ENCODE results near the gene MCM6. TPM values are rescaled to one million over a fixed set of nuclear protein-coding genes. Genes with fewer than 3 reads are reported as not detected.

Gene MCM6
- total RNA-seq, 6 experiments from 2014 or later, result 22.5 to 36.0 (median 33.2) TPM

DNA sequence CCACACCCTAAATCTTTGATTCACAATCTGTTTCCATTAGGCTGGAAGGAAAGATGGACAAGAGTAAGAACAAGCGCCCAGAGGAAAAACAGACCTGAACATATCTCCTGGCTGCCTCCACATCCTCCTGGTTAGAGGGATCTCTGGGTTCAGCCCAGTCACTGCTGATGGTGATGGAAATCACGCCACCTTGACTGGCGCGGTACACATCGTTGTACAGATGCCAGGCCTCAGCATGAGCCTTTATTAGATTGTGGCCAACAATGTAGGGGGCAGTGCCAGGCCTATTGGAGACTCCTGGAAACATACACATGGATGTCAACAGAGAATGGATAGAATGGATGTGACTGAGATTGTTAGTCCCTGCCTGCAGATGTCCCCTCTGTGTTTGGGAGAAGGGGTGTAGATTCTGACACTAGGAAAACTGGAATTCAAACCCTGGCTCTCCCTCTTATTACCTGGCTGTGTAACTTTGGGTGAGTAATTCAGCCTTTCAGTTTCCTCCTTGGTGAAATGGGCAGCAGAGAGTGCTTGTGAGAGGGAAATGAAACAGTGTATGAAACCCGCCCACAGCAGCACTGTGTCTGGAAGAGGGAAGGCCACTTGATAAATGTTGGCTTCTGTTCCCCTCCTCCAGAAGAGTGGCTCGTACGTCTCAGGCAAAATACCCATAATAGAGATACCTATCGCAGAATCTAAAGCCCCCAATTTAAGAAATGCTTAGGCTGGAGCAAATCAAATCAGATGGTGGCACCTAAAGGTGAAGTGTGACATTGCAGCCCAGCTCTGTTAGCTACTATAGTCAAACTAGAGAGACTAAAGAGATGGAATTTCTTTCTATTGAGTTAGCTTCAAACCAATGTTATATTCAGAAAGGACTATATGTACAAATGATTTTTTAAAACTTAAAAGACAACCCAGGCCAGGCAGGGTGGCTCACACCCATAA, 75.5 kb downstream of the MCM6 start:
- Mint-ChIP-seq H3K4me3 (no peak overlapping the region), H3K9me3 (peaks cover 17% of the 10 kb centered on the region), H3K27me3 (ENCODE audit: insufficient read depth) (peaks cover 2% of the 10 kb centered on the region; the same call in 1 of the 2 replicates), H3K36me3 (ENCODE audit: low read depth) (peaks cover 9% of the 10 kb centered on the region; the same call in 1 of the 2 replicates), H3K4me1 (ENCODE audit: low read depth) (peaks cover 11% of the 10 kb centered on the region), H3K27ac (no peak overlapping the region)
- TF ChIP-seq, protein P1, sequence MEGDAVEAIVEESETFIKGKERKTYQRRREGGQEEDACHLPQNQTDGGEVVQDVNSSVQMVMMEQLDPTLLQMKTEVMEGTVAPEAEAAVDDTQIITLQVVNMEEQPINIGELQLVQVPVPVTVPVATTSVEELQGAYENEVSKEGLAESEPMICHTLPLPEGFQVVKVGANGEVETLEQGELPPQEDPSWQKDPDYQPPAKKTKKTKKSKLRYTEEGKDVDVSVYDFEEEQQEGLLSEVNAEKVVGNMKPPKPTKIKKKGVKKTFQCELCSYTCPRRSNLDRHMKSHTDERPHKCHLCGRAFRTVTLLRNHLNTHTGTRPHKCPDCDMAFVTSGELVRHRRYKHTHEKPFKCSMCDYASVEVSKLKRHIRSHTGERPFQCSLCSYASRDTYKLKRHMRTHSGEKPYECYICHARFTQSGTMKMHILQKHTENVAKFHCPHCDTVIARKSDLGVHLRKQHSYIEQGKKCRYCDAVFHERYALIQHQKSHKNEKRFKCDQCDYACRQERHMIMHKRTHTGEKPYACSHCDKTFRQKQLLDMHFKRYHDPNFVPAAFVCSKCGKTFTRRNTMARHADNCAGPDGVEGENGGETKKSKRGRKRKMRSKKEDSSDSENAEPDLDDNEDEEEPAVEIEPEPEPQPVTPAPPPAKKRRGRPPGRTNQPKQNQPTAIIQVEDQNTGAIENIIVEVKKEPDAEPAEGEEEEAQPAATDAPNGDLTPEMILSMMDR (IDR thresholded peaks at IDR 0.05), result peak; percentile 28
- DNase-seq, result no peak

DNA sequence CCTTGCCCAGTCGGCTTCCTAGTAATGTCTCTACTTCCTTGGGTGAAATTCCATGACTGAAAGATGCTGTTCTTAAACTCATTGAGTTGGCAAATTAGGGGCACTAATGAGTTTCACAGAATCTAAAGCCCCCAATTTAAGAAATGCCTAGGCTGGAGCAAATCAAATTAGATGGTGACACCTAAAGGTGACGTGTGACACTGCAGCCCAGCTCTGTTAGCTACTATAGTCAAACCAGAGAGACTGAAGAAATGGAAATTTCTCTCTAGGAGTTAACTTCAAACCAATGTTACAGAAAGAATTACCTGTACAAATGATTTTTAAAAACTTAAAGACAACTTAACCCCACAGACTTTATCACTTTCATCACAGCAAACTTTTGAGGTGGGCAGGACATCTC, 76.5 kb downstream of the MCM6 start:
- peaks cover 11% of the 10 kb centered on the region for H3K4me1 Mint-ChIP-seq (ENCODE audit: low read depth)
- no peak overlapping the region for H3K4me3 Mint-ChIP-seq
- no peak overlapping the region for H3K27ac Mint-ChIP-seq
- no peak for DNase-seq
- H3K36me3 Mint-ChIP-seq (ENCODE audit: low read depth), result peaks cover 9% of the 10 kb centered on the region; the same call in 1 of the 2 replicates
- peaks cover 2% of the 10 kb centered on the region; the same call in 1 of the 2 replicates for H3K27me3 Mint-ChIP-seq (ENCODE audit: insufficient read depth)
- TF ChIP-seq, protein P1 (IDR thresholded peaks at IDR 0.05), result no peak
- peaks cover 17% of the 10 kb centered on the region for H3K9me3 Mint-ChIP-seq

DNA sequence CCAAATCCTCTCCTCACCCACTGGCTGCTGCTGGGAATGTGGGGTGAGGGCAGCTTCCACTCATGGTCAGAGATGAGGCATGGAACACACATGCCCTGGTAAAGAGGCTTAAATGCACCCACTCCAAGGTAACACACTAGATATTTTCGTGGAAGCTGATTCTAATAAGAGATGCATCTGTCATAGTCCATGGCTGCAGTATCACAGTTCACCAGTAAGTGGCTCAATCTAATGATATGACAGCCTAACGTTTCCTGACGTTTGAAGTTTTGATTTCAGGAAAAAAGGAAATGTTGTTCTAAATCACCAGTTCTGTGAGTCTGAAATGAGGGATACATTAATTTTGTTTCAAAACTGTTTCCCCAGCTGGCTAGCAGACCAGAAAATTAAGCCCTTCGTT, 77.5 kb downstream of the MCM6 start:
- Mint-ChIP-seq H3K27me3 (ENCODE audit: insufficient read depth) (peaks cover 2% of the 10 kb centered on the region; the same call in 1 of the 2 replicates), H3K36me3 (ENCODE audit: low read depth) (peaks cover 9% of the 10 kb centered on the region; the same call in 1 of the 2 replicates), H3K4me3 (no peak overlapping the region), H3K9me3 (peaks cover 17% of the 10 kb centered on the region), H3K4me1 (ENCODE audit: low read depth) (peaks cover 11% of the 10 kb centered on the region), H3K27ac (no peak overlapping the region)
- DNase-seq, result peak; percentile 16
- TF ChIP-seq, protein P1 (IDR thresholded peaks at IDR 0.05), result peak; percentile 70

DNA sequence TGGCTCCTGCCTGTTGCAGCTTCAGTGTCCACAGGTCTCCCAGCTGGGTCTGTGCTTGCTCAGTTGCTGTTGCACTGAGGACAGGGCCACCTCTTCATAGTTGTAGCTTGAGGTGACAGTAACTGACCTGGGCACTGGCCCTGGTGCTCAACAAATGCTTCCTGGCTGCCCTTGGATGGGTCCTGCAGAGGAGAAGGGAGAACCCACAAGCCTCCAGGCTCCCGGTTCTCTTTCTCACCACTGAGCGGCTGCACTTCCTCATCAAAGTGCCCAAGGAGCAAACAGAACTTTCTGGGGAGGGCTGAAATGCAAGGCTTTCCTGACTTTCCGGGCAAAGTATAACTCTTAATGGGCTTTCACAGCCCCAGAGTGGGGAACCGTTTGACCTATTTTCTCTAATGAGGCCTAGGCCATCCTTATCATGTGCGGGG, 78.0 kb downstream of the MCM6 start:
- peaks cover 11% of the 10 kb centered on the region for H3K4me1 Mint-ChIP-seq (ENCODE audit: low read depth)
- TF ChIP-seq, protein P1 (IDR thresholded peaks at IDR 0.05), result no peak
- peaks cover 2% of the 10 kb centered on the region; the same call in 1 of the 2 replicates for H3K27me3 Mint-ChIP-seq (ENCODE audit: insufficient read depth)
- no peak overlapping the region for H3K4me3 Mint-ChIP-seq
- H3K36me3 Mint-ChIP-seq (ENCODE audit: low read depth), result peaks cover 9% of the 10 kb centered on the region; the same call in 1 of the 2 replicates
- H3K9me3 Mint-ChIP-seq, result peaks cover 17% of the 10 kb centered on the region
- DNase-seq, result no peak
- no peak overlapping the region for H3K27ac Mint-ChIP-seq

DNA sequence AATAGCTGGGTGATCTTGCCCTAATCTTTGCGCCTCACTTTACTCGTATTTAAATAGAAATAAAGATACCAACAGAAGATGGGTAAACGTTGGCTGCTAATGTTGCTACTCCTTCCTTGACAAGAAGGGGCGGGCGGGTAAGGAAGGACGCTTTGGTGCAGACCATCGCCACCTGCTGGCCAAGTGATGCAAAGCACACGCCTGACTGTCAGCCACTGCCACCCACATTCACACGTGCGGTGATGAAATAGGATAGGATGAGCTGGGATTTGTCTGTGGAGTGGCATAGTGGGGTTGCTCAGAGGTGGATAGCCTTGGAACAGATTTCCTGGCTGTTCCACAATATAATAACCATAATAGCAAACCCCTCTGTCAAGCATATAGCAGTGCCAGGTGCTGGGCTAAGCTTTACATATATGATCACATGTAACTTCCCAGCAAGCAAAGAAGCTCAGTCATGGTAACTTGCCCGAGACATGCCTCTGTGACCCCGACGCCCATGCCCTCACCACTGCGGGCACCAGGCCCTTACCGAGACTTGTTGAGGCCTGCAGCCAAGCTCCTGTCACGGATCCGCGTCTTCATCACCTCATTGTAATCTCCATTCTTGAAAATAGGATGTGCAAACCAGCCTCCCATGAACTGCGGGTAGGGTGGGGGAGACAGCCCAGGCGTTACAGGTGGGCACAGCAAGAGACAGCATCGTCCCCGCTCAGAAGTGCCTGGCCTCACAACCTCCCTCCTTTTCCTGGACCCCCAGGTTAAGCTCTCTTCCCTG, 78.6 kb downstream of the MCM6 start:
- H3K9me3 Mint-ChIP-seq, result peaks cover 17% of the 10 kb centered on the region
- peak; percentile 77 for DNase-seq
- TF ChIP-seq, protein P1 (IDR thresholded peaks at IDR 0.05), result peak; percentile 97
- H3K27ac Mint-ChIP-seq, result no peak overlapping the region
- no peak overlapping the region for H3K4me3 Mint-ChIP-seq
- H3K36me3 Mint-ChIP-seq (ENCODE audit: low read depth), result peaks cover 9% of the 10 kb centered on the region; the same call in 1 of the 2 replicates
- peaks cover 2% of the 10 kb centered on the region; the same call in 1 of the 2 replicates for H3K27me3 Mint-ChIP-seq (ENCODE audit: insufficient read depth)
- H3K4me1 Mint-ChIP-seq (ENCODE audit: low read depth), result peaks cover 11% of the 10 kb centered on the region
